Activated CD8-positive, alpha-beta memory T cell treated with anti-CD3 and anti-CD28 coated beads for 1 hour (primary cell): ENCODE measurements around the gene ZNF346.

Experiments
- DNase-seq, 2 donors: peaks; one replicate each; pipeline ENCODE4 v3.0.0-alpha.2; 2020; ENCODE audit warnings: low read depth in 1 of 2; ENCODE audit errors: extremely low read depth in 1 of 2

ZNF346 gene

GRCh38 chr5:177066224-177066623, 43.7 kb downstream of the ZNF346 start:
- DNase-seq: no peak

GRCh38 chr5:177067503-177067902, 45.0 kb downstream of the ZNF346 start:
- no peak for DNase-seq

GRCh38 chr5:177070536-177071191, 48.2 kb downstream of the ZNF346 start:
- DNase-seq: no peak

- DNase-seq: peak; percentile 33 to 35
Measured at GRCh38 chr5:177071666-177072385, 49.3 kb downstream of the ZNF346 start.

DNA sequence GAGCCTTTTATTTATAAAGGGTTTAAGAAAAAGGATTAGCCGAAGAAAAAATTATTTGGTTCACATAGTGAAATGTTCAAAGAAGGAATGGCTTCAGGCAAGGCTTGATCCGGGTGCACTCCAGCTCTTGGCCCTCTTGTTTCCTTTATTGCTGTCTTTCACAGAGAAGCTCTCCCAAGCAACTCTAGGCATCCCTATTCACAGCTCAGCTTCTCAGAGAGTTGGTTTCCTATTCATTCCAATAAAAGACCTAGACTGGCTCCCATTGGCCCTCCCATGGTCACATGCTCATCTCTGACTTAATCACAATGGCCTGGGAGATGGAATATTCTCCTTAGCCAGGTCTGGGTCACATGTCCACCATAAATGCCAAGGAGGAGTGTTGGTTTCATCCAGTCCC, 54.8 kb downstream of the ZNF346 start:
- DNase-seq: no peak

DNA sequence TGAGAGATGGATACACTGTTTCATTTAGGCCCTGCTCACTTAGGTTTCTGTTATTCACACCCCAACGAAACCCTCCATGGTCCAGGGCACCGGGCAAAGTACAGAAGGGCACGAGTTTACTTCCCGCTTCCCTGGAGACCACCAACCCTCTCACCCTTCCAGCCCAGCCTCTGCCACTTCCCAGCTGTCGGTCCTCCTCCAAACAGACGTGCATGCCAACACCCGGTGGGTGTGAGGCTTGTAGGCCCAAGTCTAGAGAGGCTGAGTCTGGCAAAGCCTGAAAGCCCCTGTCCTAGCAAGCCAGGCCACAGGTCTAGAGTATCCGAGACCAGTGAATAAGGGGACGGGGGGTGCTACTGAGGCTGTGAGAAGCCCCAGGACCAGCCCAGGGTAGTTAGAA, 57.1 kb downstream of the ZNF346 start:
- no peak for DNase-seq

DNA sequence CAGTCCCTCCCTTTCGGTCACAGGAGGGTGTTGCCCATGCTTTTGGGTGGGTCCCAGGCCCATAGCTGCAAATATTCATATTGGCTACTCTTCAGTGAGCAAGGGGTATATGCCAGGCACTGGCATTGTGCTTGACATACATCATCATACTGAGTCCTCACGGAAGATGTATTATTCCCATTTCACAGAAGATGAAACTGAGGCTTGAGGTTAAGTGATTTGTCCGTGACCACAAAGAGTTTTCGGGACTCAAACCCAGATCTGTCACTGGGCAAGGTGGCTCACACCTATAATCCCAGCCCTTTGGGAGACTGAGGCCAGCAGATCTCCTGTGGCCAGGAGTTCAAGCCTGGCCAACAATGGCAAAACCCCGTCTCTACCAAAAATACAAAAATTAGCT, 57.8 kb downstream of the ZNF346 start:
- DNase-seq: no peak

GRCh38 chr5:177081859-177082258, 59.4 kb downstream of the ZNF346 start:
- DNase-seq: no peak

GRCh38 chr5:177083357-177083756, 60.9 kb downstream of the ZNF346 start:
- no peak for DNase-seq

- DNase-seq: no peak
Measured at GRCh38 chr5:177084175-177084574, 61.7 kb downstream of the ZNF346 start.

GRCh38 chr5:177085985-177086653, 63.6 kb downstream of the ZNF346 start:
- no peak for DNase-seq

DNA sequence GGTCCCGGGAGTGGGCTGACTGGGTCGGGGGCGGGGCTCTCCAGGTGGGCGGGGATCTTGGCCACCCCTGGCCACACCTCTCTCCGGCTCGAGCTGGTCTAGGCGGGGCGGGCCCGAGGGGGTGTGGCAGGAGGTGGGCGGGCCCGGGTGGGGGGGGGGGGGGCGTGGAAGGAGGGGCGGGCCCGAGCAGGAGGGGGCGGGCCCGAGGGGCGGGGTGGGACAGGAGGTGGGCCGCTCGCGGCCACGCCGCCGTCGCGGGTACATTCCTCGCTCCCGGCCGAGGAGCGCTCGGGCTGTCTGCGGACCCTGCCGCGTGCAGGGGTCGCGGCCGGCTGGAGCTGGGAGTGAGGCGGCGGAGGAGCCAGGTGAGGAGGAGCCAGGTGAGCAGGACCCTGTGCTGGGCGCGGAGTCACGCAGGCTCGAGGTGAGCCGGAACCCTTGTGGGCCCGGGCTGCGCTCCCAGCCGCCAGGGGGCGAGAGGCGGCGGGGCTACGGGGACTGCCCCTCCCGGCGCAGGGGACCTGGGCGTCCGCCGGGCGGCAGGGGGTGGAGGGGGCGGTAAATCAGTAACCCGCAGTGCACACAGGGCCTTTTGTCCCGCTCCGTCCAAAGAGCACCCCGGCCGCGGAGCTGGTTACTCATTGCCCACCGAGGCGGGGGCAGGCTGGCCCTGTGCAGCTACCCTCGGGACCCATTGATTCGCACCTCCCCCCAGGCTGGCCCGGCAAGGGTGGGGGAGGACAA, 64.3 kb downstream of the ZNF346 start, which contains the start of gene FGFR4:
FGFR4 (plus strand) TSS at position 262 of the 744 bp plus-strand sequence. CDS start 2,688 bp downstream, outside the sequence.
- peak; percentile 24 to 48 for DNase-seq

- DNase-seq: no peak
Measured at GRCh38 chr5:177087398-177088005, 65.0 kb downstream of the ZNF346 start.

- DNase-seq: no peak
Measured at GRCh38 chr5:177089127-177089526, 66.6 kb downstream of the ZNF346 start.

DNA sequence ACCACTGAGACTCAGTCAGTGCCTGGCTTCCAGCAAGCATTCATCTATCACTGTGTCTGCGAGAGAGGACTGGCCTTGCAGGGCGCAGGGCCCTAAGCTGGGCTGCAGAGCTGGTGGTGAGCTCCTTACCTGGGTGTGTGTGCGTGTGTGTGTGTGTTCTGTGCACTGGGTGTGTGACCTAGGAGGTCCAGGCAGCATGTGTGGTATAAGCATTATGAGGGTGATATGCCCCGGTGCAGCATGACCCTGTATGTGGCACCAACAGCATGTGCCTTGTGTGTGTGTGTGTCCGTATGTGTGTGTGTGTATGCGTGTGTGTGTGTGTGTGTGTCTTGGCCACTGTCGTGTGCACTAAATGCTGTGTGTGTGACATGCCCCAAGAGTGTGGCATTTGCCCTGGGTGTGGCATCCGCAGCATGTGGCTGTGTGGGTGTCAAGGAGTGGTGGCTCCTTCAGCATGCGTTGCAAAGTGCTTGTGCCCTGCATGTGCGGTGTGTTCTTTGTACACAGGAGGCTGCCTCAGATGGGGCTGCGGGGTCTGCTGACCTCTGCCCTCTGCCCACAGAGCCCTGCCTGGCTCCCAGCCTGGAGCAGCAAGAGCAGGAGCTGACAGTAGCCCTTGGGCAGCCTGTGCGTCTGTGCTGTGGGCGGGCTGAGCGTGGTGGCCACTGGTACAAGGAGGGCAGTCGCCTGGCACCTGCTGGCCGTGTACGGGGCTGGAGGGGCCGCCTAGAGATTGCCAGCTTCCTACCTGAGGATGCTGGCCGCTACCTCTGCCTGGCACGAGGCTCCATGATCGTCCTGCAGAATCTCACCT, 67.5 kb downstream of the ZNF346 start:
- no peak for DNase-seq

DNA sequence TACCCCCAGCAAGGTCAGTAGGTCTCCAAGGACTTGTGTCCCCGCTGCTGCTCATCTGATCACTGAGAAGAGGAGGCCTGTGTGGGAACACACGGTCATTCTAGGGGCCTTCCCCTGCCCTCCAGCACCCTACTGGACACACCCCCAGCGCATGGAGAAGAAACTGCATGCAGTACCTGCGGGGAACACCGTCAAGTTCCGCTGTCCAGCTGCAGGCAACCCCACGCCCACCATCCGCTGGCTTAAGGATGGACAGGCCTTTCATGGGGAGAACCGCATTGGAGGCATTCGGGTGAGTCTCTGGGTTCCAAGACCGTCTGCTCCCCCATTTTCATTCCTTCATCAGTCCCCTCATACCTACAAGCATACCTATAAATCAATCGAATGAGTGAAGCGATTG, 68.3 kb downstream of the ZNF346 start:
- no peak for DNase-seq

- no peak for DNase-seq
Measured at GRCh38 chr5:177091232-177091631, 68.7 kb downstream of the ZNF346 start.

DNA sequence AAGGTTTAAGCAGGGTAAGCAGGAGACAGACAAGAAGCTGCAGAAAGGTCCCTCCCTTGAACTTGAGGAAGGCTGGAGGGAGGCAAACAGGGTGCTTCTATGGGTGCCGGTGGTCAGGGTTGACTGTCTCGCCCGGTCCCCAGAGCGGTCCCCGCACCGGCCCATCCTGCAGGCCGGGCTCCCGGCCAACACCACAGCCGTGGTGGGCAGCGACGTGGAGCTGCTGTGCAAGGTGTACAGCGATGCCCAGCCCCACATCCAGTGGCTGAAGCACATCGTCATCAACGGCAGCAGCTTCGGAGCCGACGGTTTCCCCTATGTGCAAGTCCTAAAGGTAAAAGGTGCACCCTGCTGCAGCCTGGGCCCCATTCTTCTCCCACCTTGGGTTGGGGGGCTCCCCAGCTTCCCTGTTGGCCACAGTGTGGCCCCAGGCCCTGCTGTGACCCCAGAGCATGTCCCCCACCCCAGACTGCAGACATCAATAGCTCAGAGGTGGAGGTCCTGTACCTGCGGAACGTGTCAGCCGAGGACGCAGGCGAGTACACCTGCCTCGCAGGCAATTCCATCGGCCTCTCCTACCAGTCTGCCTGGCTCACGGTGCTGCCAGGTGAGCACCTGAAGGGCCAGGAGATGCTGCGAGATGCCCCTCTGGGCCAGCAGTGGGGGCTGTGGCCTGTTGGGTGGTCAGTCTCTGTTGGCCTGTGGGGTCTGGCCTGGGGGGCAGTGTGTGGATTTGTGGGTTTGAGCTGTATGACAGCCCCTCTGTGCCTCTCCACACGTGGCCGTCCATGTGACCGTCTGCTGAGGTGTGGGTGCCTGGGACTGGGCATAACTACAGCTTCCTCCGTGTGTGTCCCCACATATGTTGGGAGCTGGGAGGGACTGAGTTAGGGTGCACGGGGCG, 69.9 kb downstream of the ZNF346 start:
- DNase-seq: no peak
